Subcutaneous abdominal adipose tissue (tissue), 5 donors: ENCODE measurements around the gene ANKRD42.

Experiments used
- H3K27ac ChIP-seq: one replicate; pipeline ENCODE4 v1.7.0; 2013; ENCODE audit warnings: low read depth, mild to moderate bottlenecking, inconsistent platforms, low read length, moderate library complexity
- H3K27me3 ChIP-seq, 5 donors: one replicate each; pipeline ENCODE4 v1.7.0; 2013; ENCODE audit warnings: low read length in 5 of 5, inconsistent platforms in 1 of 5; ENCODE audit not compliant: control insufficient read depth in 5 of 5, insufficient read depth in 4 of 5
- H3K36me3 ChIP-seq, 5 donors: one replicate each; pipeline ENCODE4 v1.7.0; 2013; ENCODE audit warnings: low read length in 5 of 5; ENCODE audit not compliant: control insufficient read depth in 5 of 5, insufficient read depth in 5 of 5
- H3K4me1 ChIP-seq, 5 donors: one replicate each; pipeline ENCODE4 v1.7.0; 2013; ENCODE audit warnings: low read length in 5 of 5, mild to moderate bottlenecking in 3 of 5, moderate library complexity in 1 of 5; ENCODE audit not compliant: control insufficient read depth in 5 of 5, insufficient read depth in 5 of 5
- H3K4me3 ChIP-seq, 5 donors: one replicate each; pipeline ENCODE4 v1.7.0; 2013; ENCODE audit warnings: low read length in 5 of 5, low read depth in 1 of 5
- H3K9ac ChIP-seq, 5 donors: one replicate each; pipeline ENCODE4 v1.7.0; 2013; ENCODE audit warnings: low read length in 5 of 5, mild to moderate bottlenecking in 4 of 5, moderate library complexity in 3 of 5
- H3K9me3 ChIP-seq, 5 donors: one replicate each; pipeline ENCODE4 v1.7.0; 2013; ENCODE audit warnings: low read length in 5 of 5; ENCODE audit not compliant: control insufficient read depth in 5 of 5
- donor health status: healthy.
- donor health status: healthy.
- donor health status: healthy.
- donor health status: healthy.
- donor health status: healthy.

ANKRD42 gene

DNA sequence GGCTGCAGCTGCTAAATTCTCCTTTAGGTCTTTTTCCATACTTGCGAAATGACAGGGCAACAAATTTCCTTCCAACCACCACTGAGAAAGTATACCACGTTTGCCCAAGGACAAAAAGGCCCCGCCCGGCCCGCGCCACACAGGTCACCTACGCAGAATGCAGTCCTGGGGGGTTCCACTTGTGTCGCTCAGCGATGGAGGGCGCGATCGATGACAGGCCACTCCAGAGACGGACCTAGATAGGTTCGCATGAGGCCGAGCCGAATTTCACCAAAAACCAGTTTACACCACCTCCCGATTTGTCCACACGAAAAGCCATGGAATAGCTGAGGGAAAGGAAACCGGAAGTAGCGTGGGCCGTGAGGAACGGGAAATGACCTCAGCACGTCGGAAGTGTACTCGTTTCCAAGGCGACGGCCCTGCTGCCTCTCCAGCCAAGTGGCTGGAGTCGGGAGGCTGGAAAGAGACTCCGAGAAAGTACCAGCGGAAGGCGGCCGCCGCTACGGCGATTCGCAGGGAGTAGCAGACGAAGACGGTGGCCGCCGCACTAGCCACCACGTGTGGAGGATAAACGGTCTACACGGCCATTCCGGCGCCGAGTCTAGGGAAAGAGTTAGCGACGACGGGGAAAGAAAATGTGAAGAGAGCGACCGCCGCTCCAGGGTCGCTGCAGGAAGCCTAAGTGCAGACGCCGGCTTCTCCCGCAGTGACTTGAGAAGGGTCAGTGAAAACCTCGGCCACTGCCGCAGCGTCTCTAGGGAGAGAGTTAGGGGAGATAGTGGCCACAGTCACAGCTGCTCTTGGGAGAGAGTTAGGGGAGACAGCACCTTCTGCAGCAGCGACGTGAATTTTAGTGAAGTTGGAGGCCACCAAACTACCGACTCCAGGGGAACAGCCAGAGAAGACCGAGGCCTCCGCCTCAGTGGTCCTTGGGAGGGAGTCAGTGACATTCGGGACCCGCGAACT is at the start of gene ANKRD42:
ANKRD42 (plus strand) TSS at position 398 of the 966 bp plus-strand sequence. CDS start 959 bp downstream, outside the sequence.
- Histone ChIP-seq H3K27ac (peak within 1 kb of the TSS; percentile 97), H3K4me1 (peaks cover 7 to 34% (median 20%) of the 10 kb centered on the region in 5 donors)

DNA sequence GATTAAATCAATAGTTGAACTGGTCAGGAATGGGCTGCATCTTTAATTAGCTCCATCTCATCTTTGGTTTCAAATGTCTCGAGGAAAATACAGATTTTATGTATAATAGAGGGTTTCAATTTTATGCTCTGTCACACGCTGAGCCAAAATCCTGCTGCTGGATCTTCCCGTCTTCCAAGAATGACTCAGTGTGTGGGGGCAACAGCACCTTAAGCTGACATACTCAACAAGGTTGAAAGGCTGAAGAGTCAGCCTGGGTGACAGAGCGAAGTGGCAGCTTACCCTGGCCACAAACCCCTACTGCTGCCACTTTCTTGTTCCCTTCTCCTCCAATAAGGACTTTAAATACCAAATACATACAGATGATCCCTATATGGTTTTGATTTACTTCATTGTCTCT is 45.6 kb upstream of the ANKRD42 start:
- no peaks in the 10 kb centered on the region for H3K36me3 ChIP-seq
- H3K9me3 ChIP-seq, result no peaks in the 10 kb centered on the region
- H3K27ac ChIP-seq, result no peak overlapping the region
- H3K27me3 ChIP-seq, result no peaks in the 10 kb centered on the region
- H3K4me3 ChIP-seq, result no peak overlapping the region
- no peak overlapping the region for H3K9ac ChIP-seq
- peaks cover 0 to 5% (median 0%) of the 10 kb centered on the region in 5 donors for H3K4me1 ChIP-seq

More for the DNA sequence above, at the start of gene ANKRD42:
- H3K9me3 ChIP-seq, result no peaks in the 10 kb centered on the region
- H3K36me3 ChIP-seq, result peaks cover 5 to 30% (median 19%) of the 10 kb centered on the region in 5 donors
- H3K9ac ChIP-seq, result peak within 1 kb of the TSS; percentile 87 to 97 (median 91)
- peak within 1 kb of the TSS; percentile 86 to 99 (median 93) for H3K4me3 ChIP-seq
- H3K27me3 ChIP-seq, result no peaks in the 10 kb centered on the region

GRCh38 chr11:83150450-83150849 is 43.1 kb upstream of the ANKRD42 start:
- Histone ChIP-seq H3K9ac (no peak overlapping the region), H3K27ac (no peak overlapping the region), H3K4me3 (no peak overlapping the region), H3K4me1 (peaks cover 0 to under 1% (median 0%) of the 10 kb centered on the region in 5 donors), H3K9me3 (no peaks in the 10 kb centered on the region), H3K27me3 (no peaks in the 10 kb centered on the region), H3K36me3 (no peaks in the 10 kb centered on the region)

DNA sequence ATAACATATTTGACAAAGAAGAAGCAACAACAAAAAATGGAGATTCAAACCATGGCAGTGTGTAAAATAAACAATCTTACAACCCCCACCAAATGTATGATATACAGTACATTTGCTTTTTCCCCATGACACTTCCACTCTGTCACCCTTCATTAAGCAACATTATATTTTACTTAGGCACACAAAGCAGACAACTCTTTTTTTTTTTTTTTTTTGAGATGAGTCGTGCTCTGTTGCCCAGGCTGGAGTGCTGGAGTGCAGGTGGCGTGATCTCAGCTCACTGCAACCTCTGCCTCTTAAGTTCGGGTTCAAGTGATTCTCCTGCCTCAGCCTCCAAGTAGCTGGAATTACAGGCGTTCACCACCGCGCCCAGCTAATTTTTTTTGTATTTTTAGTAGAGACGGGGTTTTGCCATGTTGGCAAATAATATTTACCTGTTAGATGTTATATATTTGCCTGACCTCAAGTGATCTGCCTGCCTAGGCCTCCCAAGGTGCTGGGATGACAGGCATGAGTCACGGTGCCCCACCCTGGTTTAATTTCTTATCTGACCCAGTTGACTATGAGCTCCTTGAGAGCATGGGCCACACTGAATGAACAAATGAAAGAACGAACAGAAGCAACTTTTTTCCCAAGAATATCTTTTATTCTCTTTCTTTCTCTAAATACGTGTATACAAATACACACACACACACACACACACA is 42.1 kb upstream of the ANKRD42 start:
- H3K9me3 ChIP-seq, result no peaks in the 10 kb centered on the region
- H3K9ac ChIP-seq, result no peak overlapping the region
- no peaks in the 10 kb centered on the region for H3K36me3 ChIP-seq
- peaks cover 0 to 5% (median 0%) of the 10 kb centered on the region in 5 donors for H3K4me1 ChIP-seq
- no peak overlapping the region for H3K27ac ChIP-seq
- no peak overlapping the region for H3K4me3 ChIP-seq
- no peaks in the 10 kb centered on the region for H3K27me3 ChIP-seq

- Histone ChIP-seq H3K4me1 (peaks cover 0 to 5% (median 3%) of the 10 kb centered on the region in 5 donors), H3K27ac (no peak overlapping the region), H3K36me3 (no peaks in the 10 kb centered on the region), H3K9ac (no peak overlapping the region), H3K9me3 (no peaks in the 10 kb centered on the region), H3K4me3 (no peak overlapping the region), H3K27me3 (peaks cover 0 to 3% (median 0%) of the 10 kb centered on the region in 5 donors)
These were observed 41.2 kb upstream of the ANKRD42 start for GRCh38 chr11:83152264-83152663.

DNA sequence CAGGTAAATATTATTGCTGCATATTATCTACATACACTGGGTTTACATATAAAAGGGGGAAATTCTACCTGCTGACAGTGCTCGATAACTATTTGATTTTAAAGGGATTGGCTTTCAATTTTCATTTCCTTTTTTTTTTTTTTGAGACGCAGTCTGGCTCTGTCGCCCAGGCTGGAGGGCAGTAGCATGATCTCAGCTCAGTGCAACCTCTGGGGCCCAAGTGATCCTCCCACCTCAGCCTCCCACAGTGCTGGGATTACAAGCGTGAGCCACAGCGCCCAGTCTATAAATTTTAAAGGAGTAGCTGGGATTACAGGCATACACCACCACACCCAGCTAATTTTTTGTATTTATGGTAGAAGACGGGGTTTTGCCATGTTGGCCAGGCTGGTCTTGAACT is 39.7 kb upstream of the ANKRD42 start:
- no peak overlapping the region for H3K9ac ChIP-seq
- no peaks in the 10 kb centered on the region for H3K36me3 ChIP-seq
- H3K27ac ChIP-seq, result no peak overlapping the region
- H3K27me3 ChIP-seq, result peaks cover 0 to 3% (median 0%) of the 10 kb centered on the region in 5 donors
- no peaks in the 10 kb centered on the region for H3K9me3 ChIP-seq
- peaks cover 0 to 10% (median 3%) of the 10 kb centered on the region in 5 donors for H3K4me1 ChIP-seq
- no peak overlapping the region for H3K4me3 ChIP-seq

GRCh38 chr11:83156144-83156995 is 37.1 kb upstream of the ANKRD42 start:
- no peaks in the 10 kb centered on the region for H3K36me3 ChIP-seq
- H3K4me1 ChIP-seq, result peaks cover 3 to 33% (median 22%) of the 10 kb centered on the region in 5 donors
- peak overlapping the region; percentile 88 to 100 (median 100) for H3K4me3 ChIP-seq
- peaks cover 0 to 3% (median 0%) of the 10 kb centered on the region in 5 donors for H3K27me3 ChIP-seq
- no peaks in the 10 kb centered on the region for H3K9me3 ChIP-seq
- H3K27ac ChIP-seq, result peak overlapping the region; percentile 99
- peak overlapping the region; percentile 59 to 91 (median 88) for H3K9ac ChIP-seq

GRCh38 chr11:83156996-83157593 is 36.4 kb upstream of the ANKRD42 start, which contains the start of gene PCF11:
Gene PCF11, plus strand, starts transcription at chr11:83157131. Its CDS starts 309 bp downstream, at chr11:83157440.
- Histone ChIP-seq H3K9ac (peak within 1 kb of the TSS; percentile 69 to 100 (median 100)), H3K36me3 (no peaks in the 10 kb centered on the region), H3K27ac (peak within 1 kb of the TSS; percentile 99), H3K9me3 (no peaks in the 10 kb centered on the region), H3K4me1 (peaks cover 3 to 40% (median 29%) of the 10 kb centered on the region in 5 donors), H3K4me3 (peak within 1 kb of the TSS; percentile 88 to 100 (median 100)), H3K27me3 (peaks cover 0 to 3% (median 0%) of the 10 kb centered on the region in 5 donors)
